ENCODE results near the gene TGFBR3L. TPM values are rescaled to one million over a fixed set of nuclear protein-coding genes. Genes with fewer than 3 reads are reported as not detected.
"Not testable (repeated sequence)": the region's sequence is repeated elsewhere in the genome, so short reads cannot be mapped to it uniquely, and the experiment has no call there.

Gene TGFBR3L
- total RNA-seq, 4 donors from 2014 or later, result not detected

- TF ChIP-seq CTCF (IDR thresholded peaks at IDR 0.05), result no peak
- DNase-seq (ENCODE audit: low spot score), result no peak
- no peak for ATAC-seq (ENCODE audit: low FRiP score)
Observed at GRCh38 chr19:7953060-7953459, 38.4 kb downstream of the TGFBR3L start.

- no peak for TF ChIP-seq CTCF (IDR thresholded peaks at IDR 0.05)
- no peak for ATAC-seq (ENCODE audit: low FRiP score)
Observed at GRCh38 chr19:7953576-7953975, 38.9 kb downstream of the TGFBR3L start.

GRCh38 chr19:7955696-7956095 lies 41.1 kb downstream of the TGFBR3L start:
- ATAC-seq (ENCODE audit: low FRiP score), result no peak
- no peak for TF ChIP-seq CTCF (IDR thresholded peaks at IDR 0.05)
- DNase-seq (ENCODE audit: low spot score), result no peak

More at GRCh38 chr19:7953576-7953975, 38.9 kb downstream of the TGFBR3L start:
- no peak for DNase-seq (ENCODE audit: low spot score)

GRCh38 chr19:7959211-7959610 lies 44.6 kb downstream of the TGFBR3L start:
- ATAC-seq (ENCODE audit: low FRiP score), result no peak
- DNase-seq (ENCODE audit: low spot score), result no peak
- no peak for TF ChIP-seq CTCF (IDR thresholded peaks at IDR 0.05)

GRCh38 chr19:7961082-7961481 lies 46.5 kb downstream of the TGFBR3L start:
- not testable (repeated sequence) for ATAC-seq (ENCODE audit: low FRiP score); DNase-seq (ENCODE audit: low spot score)

- ATAC-seq (ENCODE audit: low FRiP score) (no peak), DNase-seq (ENCODE audit: low spot score) (no peak)
- no peak for TF ChIP-seq CTCF (IDR thresholded peaks at IDR 0.05)
Observed at GRCh38 chr19:7961920-7962626, 47.4 kb downstream of the TGFBR3L start.

GRCh38 chr19:7962644-7963268 lies 48.1 kb downstream of the TGFBR3L start:
- TF ChIP-seq CTCF (IDR thresholded peaks at IDR 0.05), result no peak
- ATAC-seq (ENCODE audit: low FRiP score) (no peak), DNase-seq (ENCODE audit: low spot score) (no peak)

All from omental fat pad (tissue), 4 donors.